Measurements from ENCODE around the gene MATN3. TPM values are rescaled to one million over a fixed set of nuclear protein-coding genes. Genes with fewer than 3 reads are reported as not detected.

Gene MATN3
- total RNA-seq, 2 experiments from 2014 or later, result not detected

DNA sequence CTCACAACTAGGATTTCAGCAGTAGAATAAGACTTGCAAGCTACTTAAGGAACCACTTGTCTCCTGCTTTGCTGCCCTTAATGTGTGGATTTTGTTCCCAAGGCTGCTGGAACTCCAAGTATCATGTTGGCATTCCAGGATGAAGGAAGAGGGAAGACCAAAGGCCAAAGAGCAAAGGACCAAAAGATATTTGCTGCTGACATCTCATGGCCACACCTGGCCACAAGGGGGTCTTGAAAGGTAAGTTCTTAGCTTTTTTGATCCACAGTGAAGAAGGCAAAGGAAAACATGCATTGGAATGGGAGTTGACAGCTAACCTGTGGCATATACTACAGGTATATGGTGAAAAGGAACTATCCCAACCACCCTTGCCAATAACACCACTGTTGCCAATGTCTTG is 3.9 kb upstream of the MATN3 start:
- H3K9me3 Mint-ChIP-seq (ENCODE audit: insufficient read depth), result peaks cover 6% of the 10 kb centered on the region
- no peak for ATAC-seq
- no peak for DNase-seq
- no peak overlapping the region for H3K27ac Mint-ChIP-seq
- ChIA-PET CTCF (interaction anchor here (0.8 to 3.7 kb wide), 29 partner anchors 8 to 209 kb away, joined by 3 to 34 read pairs (median 8); partner anchors contain the start of genes LAPTM4A, SDC1 and WDR35), POLR2A (interaction anchor here (0.6 kb wide), 1 partner anchor 26 kb away, joined by 3 read pairs; no protein-coding TSS in a partner anchor)
- H3K4me1 Mint-ChIP-seq (ENCODE audit: low read depth), result peaks cover 12% of the 10 kb centered on the region
- peaks cover 29% of the 10 kb centered on the region for H3K27me3 Mint-ChIP-seq (ENCODE audit: low read depth)
- no peak overlapping the region for H3K4me3 Mint-ChIP-seq
- peaks cover 4% of the 10 kb centered on the region for H3K36me3 Mint-ChIP-seq (ENCODE audit: low read depth)

DNA sequence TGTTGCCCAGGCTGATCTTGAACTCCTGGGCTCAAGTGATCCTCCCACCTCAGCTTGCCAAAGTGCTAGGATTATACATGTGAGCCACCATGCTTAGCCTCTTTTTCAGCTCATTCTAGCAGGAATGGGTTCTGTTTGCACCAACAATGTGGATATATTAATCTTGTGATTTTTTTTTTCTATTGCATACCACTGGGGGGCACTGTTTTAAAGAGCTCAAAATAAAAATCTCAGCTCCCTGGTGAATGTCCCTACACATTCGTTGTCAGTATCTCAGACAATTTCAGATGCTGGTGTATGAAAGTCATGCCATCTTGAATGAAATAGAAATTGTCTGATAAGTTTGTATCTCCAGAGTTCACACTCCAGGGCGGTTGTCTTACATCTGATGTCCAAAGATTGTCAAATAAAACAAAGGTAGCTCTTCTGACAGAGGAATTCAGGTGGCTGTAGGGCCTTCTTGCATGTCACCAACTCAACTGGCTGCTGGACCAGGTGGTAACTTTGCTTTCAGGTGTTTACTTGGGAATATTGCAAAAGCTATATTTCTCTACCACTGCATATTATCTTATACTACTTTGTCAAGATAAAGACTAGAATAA is 3.1 kb upstream of the MATN3 start:
- H3K4me3 Mint-ChIP-seq, result no peak overlapping the region
- peaks cover under 1% of the 10 kb centered on the region for H3K36me3 Mint-ChIP-seq (ENCODE audit: low read depth)
- H3K4me1 Mint-ChIP-seq (ENCODE audit: low read depth), result peaks cover 12% of the 10 kb centered on the region
- H3K27me3 Mint-ChIP-seq (ENCODE audit: low read depth), result peaks cover 34% of the 10 kb centered on the region
- ChIA-PET CTCF (interaction anchor here (0.6 to 3.7 kb wide), 46 partner anchors 9 to 248 kb away, joined by 3 to 34 read pairs (median 4); partner anchors contain the start of genes LAPTM4A, SDC1 and WDR35), POLR2A (interaction anchor here (0.6 to 1.2 kb wide), 2 partner anchors 27 to 36 kb away, joined by 3 to 4 read pairs; partner anchors contain the start of gene LAPTM4A)
- ATAC-seq, result no peak
- DNase-seq, result no peak
- H3K9me3 Mint-ChIP-seq (ENCODE audit: insufficient read depth), result peaks cover 2% of the 10 kb centered on the region
- H3K27ac Mint-ChIP-seq, result no peak overlapping the region

DNA sequence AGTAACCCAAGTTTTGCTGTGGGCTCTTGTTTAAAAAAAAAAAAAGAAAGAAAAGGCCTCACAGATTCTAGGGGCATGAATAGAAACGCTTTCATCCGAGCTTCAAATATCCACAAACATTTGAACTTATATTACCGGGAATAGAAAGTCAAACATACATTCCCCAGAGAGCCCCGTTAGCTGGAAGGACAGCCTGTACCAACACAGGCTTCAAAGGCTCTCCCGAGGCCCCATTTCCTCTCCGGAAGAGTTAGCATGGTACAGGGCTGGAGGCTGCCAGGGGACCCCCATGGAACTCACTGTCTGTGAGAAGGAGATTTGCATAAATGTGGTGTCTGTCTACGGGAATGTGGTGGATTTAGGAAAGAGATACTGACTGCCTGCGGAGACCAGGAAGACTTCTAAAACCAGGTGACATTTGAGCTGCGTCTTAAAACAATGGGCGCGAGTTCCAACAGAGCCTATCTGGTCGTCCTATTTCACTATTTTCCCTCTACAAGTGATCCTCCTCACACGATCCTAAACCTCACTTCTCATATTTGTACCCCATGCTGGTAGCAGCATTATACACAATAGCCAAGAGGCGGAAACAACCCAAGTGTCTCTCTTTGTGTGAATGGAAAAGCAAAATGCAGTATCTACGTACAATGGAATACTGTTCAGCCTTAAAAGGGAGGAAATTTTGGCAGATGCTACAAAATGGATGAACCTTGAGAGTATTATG is 820 bp upstream of the MATN3 start:
- H3K4me1 Mint-ChIP-seq (ENCODE audit: low read depth), result peaks cover 12% of the 10 kb centered on the region
- H3K27ac Mint-ChIP-seq, result no peak overlapping the region
- POLR2A ChIA-PET, result no interaction called here
- DNase-seq, result no peak
- ATAC-seq, result no peak
- no peaks in the 10 kb centered on the region for H3K36me3 Mint-ChIP-seq (ENCODE audit: low read depth)
- H3K4me3 Mint-ChIP-seq, result peak overlapping the region; percentile 60
- peaks cover 48% of the 10 kb centered on the region for H3K27me3 Mint-ChIP-seq (ENCODE audit: low read depth)
- no peaks in the 10 kb centered on the region for H3K9me3 Mint-ChIP-seq (ENCODE audit: insufficient read depth)
- CTCF ChIA-PET, result interaction anchor here (0.9 to 3.7 kb wide), 6 partner anchors 21 to 87 kb away, joined by 3 to 34 read pairs (median 10); no protein-coding TSS in a partner anchor

DNA sequence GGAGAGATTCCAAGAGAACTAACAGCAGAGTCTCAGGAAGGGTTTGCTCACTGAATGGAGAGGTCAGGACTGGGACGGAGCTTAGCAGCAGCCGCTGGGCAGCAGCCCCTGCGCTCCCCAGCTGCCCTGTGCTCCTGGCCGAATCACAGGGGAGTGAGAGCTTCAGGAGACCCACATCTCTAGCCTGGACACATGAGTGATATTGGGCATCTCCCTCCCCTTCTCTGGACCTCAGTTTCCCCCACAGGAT is 511 bp downstream of the MATN3 start:
- POLR2A ChIA-PET, result no interaction called here
- CTCF ChIA-PET, result no interaction called here
- Mint-ChIP-seq H3K9me3 (ENCODE audit: insufficient read depth) (no peaks in the 10 kb centered on the region), H3K4me3 (peak overlapping the region; percentile 56), H3K27me3 (ENCODE audit: low read depth) (peaks cover 54% of the 10 kb centered on the region), H3K36me3 (ENCODE audit: low read depth) (no peaks in the 10 kb centered on the region), H3K27ac (no peak overlapping the region), H3K4me1 (ENCODE audit: low read depth) (peaks cover 12% of the 10 kb centered on the region)
- DNase-seq, result no peak
- no peak for ATAC-seq

DNA sequence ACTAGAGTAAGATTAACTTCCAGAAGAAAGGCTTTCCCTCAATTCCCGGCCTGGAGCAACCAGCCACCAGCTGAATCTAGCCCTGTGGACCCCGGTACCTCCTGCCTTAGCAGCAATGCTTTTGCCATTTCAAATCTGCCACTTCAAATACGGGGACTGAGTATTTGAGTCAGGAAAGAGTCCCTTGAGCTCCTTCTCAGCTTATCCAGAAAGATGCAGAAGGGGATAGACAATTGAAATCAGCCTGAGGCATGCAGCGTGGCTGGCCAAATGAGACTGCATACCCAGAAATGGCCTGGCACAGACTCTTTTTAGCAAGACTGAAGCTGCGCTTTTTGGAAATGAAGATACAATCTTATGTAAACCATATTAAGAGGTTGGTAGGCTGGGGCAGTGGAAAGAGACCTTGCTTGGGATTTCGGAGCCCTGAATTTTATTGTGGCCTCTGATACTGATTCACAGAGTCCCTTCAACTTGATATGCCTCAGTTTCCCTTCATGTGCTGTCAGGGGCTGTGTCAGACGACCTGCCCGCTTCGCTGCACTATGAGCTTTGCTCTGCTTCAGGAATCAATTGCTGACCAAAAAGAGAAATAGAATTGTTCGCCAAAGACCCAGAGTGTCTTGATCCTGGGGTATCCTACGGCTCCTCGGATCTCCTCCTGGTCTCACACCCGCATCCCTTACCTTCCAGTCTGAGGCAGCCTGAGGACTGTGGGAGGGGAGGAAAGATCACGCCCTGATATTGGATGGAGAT is 1.0 kb downstream of the MATN3 start:
- H3K36me3 Mint-ChIP-seq (ENCODE audit: low read depth), result no peaks in the 10 kb centered on the region
- no peaks in the 10 kb centered on the region for H3K9me3 Mint-ChIP-seq (ENCODE audit: insufficient read depth)
- H3K4me1 Mint-ChIP-seq (ENCODE audit: low read depth), result peaks cover 12% of the 10 kb centered on the region
- no peak for DNase-seq
- peak overlapping the region; percentile 56 for H3K4me3 Mint-ChIP-seq
- POLR2A ChIA-PET, result no interaction called here
- CTCF ChIA-PET, result interaction anchor here (1.1 kb wide), 1 partner anchor 55 kb away, joined by 3 read pairs; no protein-coding TSS in a partner anchor
- H3K27ac Mint-ChIP-seq, result no peak overlapping the region
- ATAC-seq, result no peak
- H3K27me3 Mint-ChIP-seq (ENCODE audit: low read depth), result peaks cover 54% of the 10 kb centered on the region

DNA sequence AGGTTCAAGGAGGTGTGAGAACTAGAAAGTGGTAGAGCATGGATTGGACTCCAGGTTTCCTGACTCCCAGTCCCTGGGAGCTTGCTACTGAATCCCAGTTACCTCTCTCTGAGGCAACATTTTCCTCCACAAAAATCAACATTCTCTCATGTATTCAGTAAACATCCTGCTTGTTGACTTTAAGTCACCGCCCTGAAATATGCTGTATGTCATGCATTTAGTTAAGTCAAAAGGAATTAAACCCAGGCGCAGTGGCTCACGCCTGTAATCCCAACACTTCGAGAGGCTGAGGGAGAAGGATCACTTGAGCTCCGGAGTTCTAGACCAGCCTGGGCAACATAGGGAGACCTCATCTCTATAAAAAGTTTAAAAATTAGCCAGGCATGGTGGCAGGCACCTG is 3.8 kb downstream of the MATN3 start:
- H3K27ac Mint-ChIP-seq, result no peak overlapping the region
- H3K4me1 Mint-ChIP-seq (ENCODE audit: low read depth), result peaks cover 12% of the 10 kb centered on the region
- DNase-seq (no peak), ATAC-seq (no peak)
- ChIA-PET POLR2A (no interaction called here), CTCF (no interaction called here)
- H3K27me3 Mint-ChIP-seq (ENCODE audit: low read depth), result peaks cover 44% of the 10 kb centered on the region
- H3K36me3 Mint-ChIP-seq (ENCODE audit: low read depth), result no peaks in the 10 kb centered on the region
- no peaks in the 10 kb centered on the region for H3K9me3 Mint-ChIP-seq (ENCODE audit: insufficient read depth)
- no peak overlapping the region for H3K4me3 Mint-ChIP-seq

DNA sequence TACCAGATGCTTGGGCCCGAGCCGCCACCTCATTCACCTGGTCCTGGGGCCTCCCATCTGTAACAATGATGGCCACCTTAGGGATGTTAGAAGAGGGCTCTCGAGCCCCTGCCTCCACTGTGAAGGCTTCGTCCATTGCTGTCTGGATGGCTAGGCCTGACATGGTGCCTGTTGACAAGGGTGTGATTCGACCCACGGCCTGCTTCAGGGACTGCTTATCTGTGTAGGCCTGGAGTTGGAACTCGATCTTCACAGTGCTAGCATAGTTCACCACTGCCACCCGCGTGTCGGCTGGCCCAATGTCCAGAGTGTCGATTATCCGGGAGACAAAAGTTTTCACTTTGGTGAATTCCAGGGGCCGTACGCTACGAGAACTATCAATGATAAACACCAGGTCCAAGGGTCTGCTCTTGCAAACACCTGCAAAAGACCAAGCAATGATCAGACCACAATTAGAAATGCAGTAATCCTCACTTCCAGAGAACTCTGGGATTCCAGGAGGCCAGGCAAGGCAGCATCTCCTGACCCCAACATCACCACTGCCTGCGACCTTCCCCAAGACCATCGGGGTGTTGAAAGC is 6.5 kb downstream of the MATN3 start:
- ChIA-PET POLR2A (no interaction called here), CTCF (no interaction called here)
- H3K4me1 Mint-ChIP-seq (ENCODE audit: low read depth), result no peaks in the 10 kb centered on the region
- H3K36me3 Mint-ChIP-seq (ENCODE audit: low read depth), result no peaks in the 10 kb centered on the region
- DNase-seq (no peak), ATAC-seq (no peak)
- H3K27me3 Mint-ChIP-seq (ENCODE audit: low read depth), result peaks cover 31% of the 10 kb centered on the region
- no peak overlapping the region for H3K27ac Mint-ChIP-seq
- H3K4me3 Mint-ChIP-seq, result no peak overlapping the region
- H3K9me3 Mint-ChIP-seq (ENCODE audit: insufficient read depth), result no peaks in the 10 kb centered on the region

DNA sequence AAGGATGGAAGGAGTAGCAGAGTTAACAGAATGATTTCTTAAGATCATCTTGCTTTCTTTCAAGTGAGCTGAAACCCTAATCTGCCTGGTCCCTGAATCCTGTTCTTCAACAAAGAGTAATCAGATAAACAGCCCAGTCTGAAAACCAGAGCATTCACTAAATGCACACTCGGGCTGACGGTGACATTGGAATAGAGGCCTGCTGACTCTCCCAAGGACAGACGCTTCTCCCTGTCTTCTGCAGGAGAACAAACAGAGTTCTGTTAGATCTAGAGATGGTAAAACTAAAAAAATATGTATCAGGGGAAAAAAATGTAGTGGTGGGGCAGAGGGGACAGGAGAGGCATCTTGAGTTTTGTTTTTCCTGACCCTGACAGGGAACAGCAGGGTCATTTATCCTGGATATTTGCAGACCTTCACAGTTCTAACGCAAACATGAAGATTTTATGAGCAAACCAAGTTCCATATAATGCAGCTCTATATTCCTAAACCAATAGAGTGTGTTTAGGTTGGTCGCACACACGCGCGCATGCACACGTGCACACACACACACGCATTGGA is 7.3 kb downstream of the MATN3 start:
- no peaks in the 10 kb centered on the region for H3K36me3 Mint-ChIP-seq (ENCODE audit: low read depth)

DNA sequence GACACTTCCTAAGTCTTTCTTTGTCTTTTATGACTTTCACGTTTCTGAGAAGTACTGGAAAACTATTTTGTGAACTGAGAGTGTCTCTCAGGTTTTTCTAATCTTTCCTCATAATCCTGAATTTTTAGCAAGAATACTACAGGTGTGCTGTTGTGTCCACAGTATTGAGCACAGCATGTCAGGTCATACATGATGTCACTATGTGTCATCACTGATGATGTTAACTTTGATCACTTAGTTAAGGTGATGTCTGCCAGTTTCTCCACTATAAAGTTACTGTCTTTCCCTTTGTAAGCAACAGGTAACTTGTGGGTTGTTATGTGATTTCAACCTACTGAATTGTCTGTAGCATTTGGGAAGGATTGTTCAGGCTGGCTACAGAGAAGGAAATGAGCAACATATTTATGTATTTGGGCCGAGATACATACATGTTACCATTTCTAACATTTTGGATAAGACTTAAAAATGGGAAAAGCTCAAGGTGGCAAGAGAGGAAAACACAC is 11.1 kb downstream of the MATN3 start:
- ATAC-seq (no peak), DNase-seq (no peak)
- Mint-ChIP-seq H3K36me3 (ENCODE audit: low read depth) (no peaks in the 10 kb centered on the region), H3K9me3 (ENCODE audit: insufficient read depth) (no peaks in the 10 kb centered on the region), H3K27me3 (ENCODE audit: low read depth) (peaks cover 26% of the 10 kb centered on the region), H3K27ac (no peak overlapping the region), H3K4me1 (ENCODE audit: low read depth) (no peaks in the 10 kb centered on the region), H3K4me3 (no peak overlapping the region)
- ChIA-PET CTCF (interaction anchor here (3.9 kb wide), 1 partner anchor 14 kb away, joined by 27 read pairs; no protein-coding TSS in a partner anchor), POLR2A (no interaction called here)

More for the DNA sequence above, 7.3 kb downstream of the MATN3 start:
- ATAC-seq (no peak), DNase-seq (no peak)
- no peaks in the 10 kb centered on the region for H3K9me3 Mint-ChIP-seq (ENCODE audit: insufficient read depth)
- ChIA-PET CTCF (interaction anchor here (3.9 kb wide), 1 partner anchor 10 kb away, joined by 27 read pairs; no protein-coding TSS in a partner anchor), POLR2A (no interaction called here)
- H3K27me3 Mint-ChIP-seq (ENCODE audit: low read depth), result peaks cover 28% of the 10 kb centered on the region
- no peak overlapping the region for H3K4me3 Mint-ChIP-seq
- no peak overlapping the region for H3K27ac Mint-ChIP-seq
- H3K4me1 Mint-ChIP-seq (ENCODE audit: low read depth), result no peaks in the 10 kb centered on the region

DNA sequence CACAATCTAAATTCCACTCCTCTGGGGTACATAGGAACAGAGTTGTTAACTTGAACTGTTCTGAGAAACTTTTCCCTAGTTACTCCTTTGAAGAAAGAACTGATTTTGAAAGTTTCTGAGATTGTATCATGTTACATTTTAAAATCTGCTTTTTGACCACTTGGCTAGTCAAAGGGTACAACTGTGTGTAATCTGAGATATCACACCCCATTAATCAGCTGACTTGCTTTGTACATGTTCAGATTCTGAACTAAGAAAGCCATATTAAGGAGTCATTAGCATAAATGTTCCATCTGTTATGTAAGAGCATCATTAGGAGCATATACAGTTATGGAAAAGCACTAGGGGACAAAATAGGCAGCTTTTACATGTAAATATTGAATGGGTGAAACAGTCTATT is 18.7 kb downstream of the MATN3 start:
- Mint-ChIP-seq H3K27ac (no peak overlapping the region), H3K27me3 (ENCODE audit: low read depth) (peaks cover 28% of the 10 kb centered on the region), H3K4me1 (ENCODE audit: low read depth) (peaks cover 18% of the 10 kb centered on the region), H3K4me3 (no peak overlapping the region), H3K9me3 (ENCODE audit: insufficient read depth) (no peaks in the 10 kb centered on the region), H3K36me3 (ENCODE audit: low read depth) (no peaks in the 10 kb centered on the region)
- ChIA-PET CTCF (interaction anchor here (1.5 kb wide), 1 partner anchor 22 kb away, joined by 8 read pairs; no protein-coding TSS in a partner anchor), POLR2A (no interaction called here)
- DNase-seq (no peak), ATAC-seq (no peak)

DNA sequence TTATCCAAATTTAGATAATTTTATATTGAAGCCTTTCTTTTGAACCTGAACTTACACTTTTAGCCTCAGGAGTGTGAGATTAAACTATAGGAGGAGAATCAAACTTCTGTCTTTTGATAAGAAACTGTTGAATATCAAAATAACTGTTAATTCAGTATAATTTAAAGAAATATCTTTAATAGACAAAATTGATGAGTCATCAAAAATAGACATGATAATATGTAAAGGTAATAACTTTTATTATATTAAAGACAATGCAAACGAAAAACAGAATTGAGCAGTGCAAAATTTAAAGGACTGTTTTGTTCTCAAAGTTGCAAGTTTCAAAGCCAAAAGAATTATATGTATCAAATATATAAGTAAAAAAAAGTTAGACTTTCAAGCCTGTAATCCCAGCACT is 20.6 kb downstream of the MATN3 start:
- Mint-ChIP-seq H3K27ac (no peak overlapping the region), H3K9me3 (ENCODE audit: insufficient read depth) (no peaks in the 10 kb centered on the region), H3K27me3 (ENCODE audit: low read depth) (peaks cover 21% of the 10 kb centered on the region), H3K4me3 (no peak overlapping the region), H3K36me3 (ENCODE audit: low read depth) (no peaks in the 10 kb centered on the region), H3K4me1 (ENCODE audit: low read depth) (peaks cover 21% of the 10 kb centered on the region)
- CTCF ChIA-PET, result interaction anchor here (1.3 kb wide), 1 partner anchor 24 kb away, joined by 8 read pairs; no protein-coding TSS in a partner anchor
- no peak for ATAC-seq
- POLR2A ChIA-PET, result no interaction called here
- DNase-seq, result no peak

Data from activated CD8-positive, alpha-beta T cell treated with anti-CD3 and anti-CD28 coated beads, Interleukin-2, amount 10 ng/mL, durations not matched to agents 7 days and 5 days (primary cell).